Raji (cell line): Measurements from ENCODE around the gene IQCC.

ENCODE experiments used
- POLR2A ChIP-seq: IDR thresholded peaks from 2 replicates; pipeline ENCODE4 v1.6.1; 2011; ENCODE audit warnings: low read depth, low read length, control low read depth; ENCODE audit not compliant: insufficient read depth

Gene IQCC

GRCh38 chr1:32257227-32257508 lies 51.7 kb downstream of the IQCC start:
- no peak for TF ChIP-seq POLR2A
